ENCODE measurements around the gene KRTAP6-2. TPM values are rescaled to one million over a fixed set of nuclear protein-coding genes. Genes with fewer than 3 reads are reported as not detected.

KRTAP6-2 gene
- total RNA-seq, 2 experiments from 2014 or later = not detected

- H3K4me3 Mint-ChIP-seq = no peak within 1 kb of the TSS
- no peaks in the 10 kb centered on the region for H3K27me3 Mint-ChIP-seq
- H3K4me1 Mint-ChIP-seq (ENCODE audit: low read depth) = no peaks in the 10 kb centered on the region
- H3K9me3 Mint-ChIP-seq = no peaks in the 10 kb centered on the region
- POLR2A ChIA-PET = no interaction called here
- intact Hi-C loops (cut with micrococcal nuclease) = no loop called here
- DNase-seq = no peak
- H3K27ac Mint-ChIP-seq = no peak within 1 kb of the TSS
- no peaks in the 10 kb centered on the region for H3K36me3 Mint-ChIP-seq
- CTCF ChIA-PET = no interaction called here
Measured at GRCh38 chr21:30561264-30561895, 37.3 kb downstream of the KRTAP6-2 start, which contains the start of gene KRTAP19-7. KRTAP19-7 (minus strand) TSS chr21:30561314; CDS start chr21:30561289, 25 bp downstream.

DNA sequence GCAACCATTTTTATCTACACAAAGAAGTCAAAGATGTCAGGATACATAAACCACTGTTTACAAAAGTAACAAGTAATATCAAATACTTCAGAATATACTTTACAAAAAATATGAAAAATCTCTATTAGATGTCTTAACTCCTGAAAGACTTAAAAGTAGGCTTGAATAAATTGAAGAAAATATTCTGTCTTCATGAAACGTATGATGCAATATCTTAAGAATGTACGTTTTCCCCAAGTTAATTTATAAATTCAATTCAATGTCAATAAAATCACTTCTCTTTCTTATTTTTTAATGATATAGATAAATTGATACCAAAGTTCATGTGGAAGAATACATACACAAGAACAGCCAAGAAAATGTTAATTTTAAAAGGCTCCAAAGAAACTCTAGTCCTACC, 43.6 kb downstream of the KRTAP6-2 start:
- no peak for DNase-seq
- Mint-ChIP-seq H3K4me3 (no peak overlapping the region), H3K27ac (no peak overlapping the region), H3K4me1 (ENCODE audit: low read depth) (no peaks in the 10 kb centered on the region), H3K36me3 (no peaks in the 10 kb centered on the region), H3K9me3 (peaks cover 4% of the 10 kb centered on the region), H3K27me3 (no peaks in the 10 kb centered on the region)
- intact Hi-C loops (cut with micrococcal nuclease) = no loop called here
- ChIA-PET CTCF (no interaction called here), POLR2A (no interaction called here)

- Mint-ChIP-seq H3K4me1 (ENCODE audit: low read depth) (no peaks in the 10 kb centered on the region), H3K4me3 (no peak overlapping the region), H3K9me3 (peaks cover 4% of the 10 kb centered on the region), H3K27me3 (no peaks in the 10 kb centered on the region), H3K36me3 (no peaks in the 10 kb centered on the region), H3K27ac (no peak overlapping the region)
- intact Hi-C loops (cut with micrococcal nuclease) = no loop called here
- POLR2A ChIA-PET = no interaction called here
- no peak for DNase-seq
- CTCF ChIA-PET = interaction anchor here (0.6 kb wide), 1 partner anchor 12 kb away, joined by 3 read pairs; no protein-coding TSS in a partner anchor
Measured at GRCh38 chr21:30552782-30553181, 45.9 kb downstream of the KRTAP6-2 start.

Other genes with a start within 250 kb of the KRTAP6-2 start
- gene KRTAP13-2, start 226.6 kb downstream of the KRTAP6-2 start, total RNA-seq = not detected
- gene KRTAP13-1, start 202.9 kb downstream of the KRTAP6-2 start, total RNA-seq = not detected
- not detected for gene KRTAP13-3, start 173.0 kb downstream of the KRTAP6-2 start, total RNA-seq
- gene KRTAP13-4, start 168.7 kb downstream of the KRTAP6-2 start, total RNA-seq = not detected
- not detected for gene KRTAP15-1, start 158.6 kb downstream of the KRTAP6-2 start, total RNA-seq
- not detected for gene KRTAP19-1, start 118.5 kb downstream of the KRTAP6-2 start, total RNA-seq
- not detected for gene KRTAP19-2, start 111.5 kb downstream of the KRTAP6-2 start, total RNA-seq
- not detected for gene KRTAP19-3, start 106.9 kb downstream of the KRTAP6-2 start, total RNA-seq
- gene KRTAP19-4, start 101.7 kb downstream of the KRTAP6-2 start, total RNA-seq = not detected
- gene KRTAP19-5, start 96.8 kb downstream of the KRTAP6-2 start, total RNA-seq = not detected
- not detected for gene KRTAP19-6, start 57.0 kb downstream of the KRTAP6-2 start, total RNA-seq
- gene KRTAP19-7, start 37.6 kb downstream of the KRTAP6-2 start, total RNA-seq = not detected
- not detected for gene KRTAP22-2, start 8.5 kb downstream of the KRTAP6-2 start, total RNA-seq
- not detected for gene KRTAP6-3, start 6.5 kb downstream of the KRTAP6-2 start, total RNA-seq
- gene KRTAP22-1, start 2.2 kb upstream of the KRTAP6-2 start, total RNA-seq = not detected
- not detected for gene KRTAP6-1, start 15.0 kb upstream of the KRTAP6-2 start, total RNA-seq
- gene KRTAP20-1, start 17.5 kb upstream of the KRTAP6-2 start, total RNA-seq = not detected
- not detected for gene KRTAP20-4, start 21.7 kb upstream of the KRTAP6-2 start, total RNA-seq
- gene KRTAP20-2, start 36.3 kb upstream of the KRTAP6-2 start, total RNA-seq = not detected
- gene KRTAP20-3, start 44.0 kb upstream of the KRTAP6-2 start, total RNA-seq = not detected
- not detected for gene KRTAP21-3, start 119.9 kb upstream of the KRTAP6-2 start, total RNA-seq
- not detected for gene KRTAP21-2, start 148.4 kb upstream of the KRTAP6-2 start, total RNA-seq
- gene KRTAP21-1, start 156.5 kb upstream of the KRTAP6-2 start, total RNA-seq = not detected
- not detected for gene KRTAP8-1, start 214.4 kb upstream of the KRTAP6-2 start, total RNA-seq
- gene KRTAP7-1, start 230.9 kb upstream of the KRTAP6-2 start, total RNA-seq = not detected

All from activated CD4-positive, alpha-beta memory T cell treated with anti-CD3 and anti-CD28 coated beads for 36 hours (primary cell).